Lower leg skin (tissue), 3 donors: Measurements from ENCODE around the gene EYA3.

Experiments used
- CTCF ChIP-seq, 3 donors: fragments of 450-650 bp; IDR thresholded peaks; one replicate each; pipeline ENCODE4 v1.5.1; 2016; ENCODE audit warnings: antibody characterized with exemption in 3 of 3, mild to moderate bottlenecking in 3 of 3, moderate library complexity in 2 of 3
- POLR2A ChIP-seq, 2 donors: fragments of 450-650 bp; IDR thresholded peaks; one replicate each; pipeline ENCODE4 v1.6.1; 2016 to 2017; ENCODE audit warnings: antibody characterized with exemption in 2 of 2, mild to moderate bottlenecking in 1 of 2, moderate library complexity in 1 of 2

GRCh38 chr1:27968692-27969091, 119.7 kb downstream of the EYA3 start:
- TF ChIP-seq CTCF (IDR thresholded peaks at IDR 0.05) (no peak), POLR2A (IDR thresholded peaks at IDR 0.05) (no peak)
